Measurements from ENCODE around the gene KIAA0319L.

GRCh38 chr1:35475356-35475755, 81.8 kb downstream of the KIAA0319L start:
- TF ChIP-seq CTCF (IDR thresholded peaks at IDR 0.05; ENCODE audit: low read depth, low read length, missing input control) (no peak), EGR1 (IDR thresholded peaks at IDR 0.05; ENCODE audit: low read depth in 2 of 2) (no peak), MAX (IDR thresholded peaks at IDR 0.05) (no peak), SP1 (IDR thresholded peaks at IDR 0.05) (no peak), RAD21 (IDR thresholded peaks at IDR 0.05) (no peak), GABPA (IDR thresholded peaks at IDR 0.05 in 1 of 2, conservative IDR thresholded peaks at IDR 0.05 in 1 of 2) (no peak), NR2F2 (IDR thresholded peaks at IDR 0.05) (no peak)
- TF ChIP-seq, protein P1, sequence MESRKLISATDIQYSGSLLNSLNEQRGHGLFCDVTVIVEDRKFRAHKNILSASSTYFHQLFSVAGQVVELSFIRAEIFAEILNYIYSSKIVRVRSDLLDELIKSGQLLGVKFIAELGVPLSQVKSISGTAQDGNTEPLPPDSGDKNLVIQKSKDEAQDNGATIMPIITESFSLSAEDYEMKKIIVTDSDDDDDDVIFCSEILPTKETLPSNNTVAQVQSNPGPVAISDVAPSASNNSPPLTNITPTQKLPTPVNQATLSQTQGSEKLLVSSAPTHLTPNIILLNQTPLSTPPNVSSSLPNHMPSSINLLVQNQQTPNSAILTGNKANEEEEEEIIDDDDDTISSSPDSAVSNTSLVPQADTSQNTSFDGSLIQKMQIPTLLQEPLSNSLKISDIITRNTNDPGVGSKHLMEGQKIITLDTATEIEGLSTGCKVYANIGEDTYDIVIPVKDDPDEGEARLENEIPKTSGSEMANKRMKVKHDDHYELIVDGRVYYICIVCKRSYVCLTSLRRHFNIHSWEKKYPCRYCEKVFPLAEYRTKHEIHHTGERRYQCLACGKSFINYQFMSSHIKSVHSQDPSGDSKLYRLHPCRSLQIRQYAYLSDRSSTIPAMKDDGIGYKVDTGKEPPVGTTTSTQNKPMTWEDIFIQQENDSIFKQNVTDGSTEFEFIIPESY (IDR thresholded peaks at IDR 0.05): no peak
- TF ChIP-seq, protein P2, sequence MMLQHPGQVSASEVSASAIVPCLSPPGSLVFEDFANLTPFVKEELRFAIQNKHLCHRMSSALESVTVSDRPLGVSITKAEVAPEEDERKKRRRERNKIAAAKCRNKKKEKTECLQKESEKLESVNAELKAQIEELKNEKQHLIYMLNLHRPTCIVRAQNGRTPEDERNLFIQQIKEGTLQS (IDR thresholded peaks at IDR 0.05): no peak

All from liver (tissue), 3 donors.